22Rv1 (cell line): Measurements from ENCODE around the gene SPOCK1.

ENCODE experiments used
- ZFX ChIP-seq: fragments of 450-650 bp; IDR thresholded peaks from 2 replicates; pipeline ENCODE4 v1.6.1; 2017; ENCODE audit warnings: antibody characterized with exemption, borderline replicate concordance
- TF ChIP-seq, protein P1 (sequence below): fragments of 450-650 bp; IDR thresholded peaks from 2 replicates; pipeline ENCODE4 v1.5.1; 2017; ENCODE audit warnings: mild to moderate bottlenecking

DNA sequence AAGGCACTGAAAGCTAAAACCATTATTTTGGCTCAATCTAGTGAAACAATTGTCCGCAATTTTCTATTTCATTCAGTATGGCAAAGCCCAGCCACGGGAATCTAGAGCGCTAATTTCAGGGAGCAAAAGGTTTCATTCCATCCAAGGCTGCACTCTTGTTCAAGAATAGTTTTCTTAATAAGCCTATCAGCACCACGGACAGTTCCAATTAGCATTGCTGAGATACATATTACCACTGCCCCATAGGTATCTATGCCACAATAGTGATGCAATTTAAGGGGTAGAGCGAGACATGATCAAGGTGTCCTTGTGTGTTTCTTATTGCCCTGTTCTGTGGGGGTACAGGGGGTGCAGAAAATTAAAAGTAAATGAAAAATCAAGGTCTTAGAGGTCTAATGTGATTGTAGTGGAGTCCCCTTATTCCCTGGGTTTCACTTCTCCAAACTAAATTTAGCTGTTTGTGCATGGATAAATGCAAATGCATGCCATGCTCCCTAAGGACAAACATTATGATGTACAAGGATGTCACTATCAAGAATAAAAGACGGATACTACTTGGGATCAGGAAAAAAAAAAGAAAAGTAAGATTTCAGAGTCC, 45.5 kb downstream of the SPOCK1 start:
- TF ChIP-seq, protein P1, sequence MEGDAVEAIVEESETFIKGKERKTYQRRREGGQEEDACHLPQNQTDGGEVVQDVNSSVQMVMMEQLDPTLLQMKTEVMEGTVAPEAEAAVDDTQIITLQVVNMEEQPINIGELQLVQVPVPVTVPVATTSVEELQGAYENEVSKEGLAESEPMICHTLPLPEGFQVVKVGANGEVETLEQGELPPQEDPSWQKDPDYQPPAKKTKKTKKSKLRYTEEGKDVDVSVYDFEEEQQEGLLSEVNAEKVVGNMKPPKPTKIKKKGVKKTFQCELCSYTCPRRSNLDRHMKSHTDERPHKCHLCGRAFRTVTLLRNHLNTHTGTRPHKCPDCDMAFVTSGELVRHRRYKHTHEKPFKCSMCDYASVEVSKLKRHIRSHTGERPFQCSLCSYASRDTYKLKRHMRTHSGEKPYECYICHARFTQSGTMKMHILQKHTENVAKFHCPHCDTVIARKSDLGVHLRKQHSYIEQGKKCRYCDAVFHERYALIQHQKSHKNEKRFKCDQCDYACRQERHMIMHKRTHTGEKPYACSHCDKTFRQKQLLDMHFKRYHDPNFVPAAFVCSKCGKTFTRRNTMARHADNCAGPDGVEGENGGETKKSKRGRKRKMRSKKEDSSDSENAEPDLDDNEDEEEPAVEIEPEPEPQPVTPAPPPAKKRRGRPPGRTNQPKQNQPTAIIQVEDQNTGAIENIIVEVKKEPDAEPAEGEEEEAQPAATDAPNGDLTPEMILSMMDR, result no peak
- TF ChIP-seq ZFX, result no peak
